GM12878 (cell line): ENCODE results near the gene TRIM7. TPM values are rescaled to one million over a fixed set of nuclear protein-coding genes. Genes with fewer than 3 reads are reported as not detected.

Experiments
- BACH1 ChIP-seq: fragments of 450-650 bp; IDR thresholded peaks from 2 replicates; pipeline ENCODE4 v1.6.1; 2017; ENCODE audit warnings: mild to moderate bottlenecking, borderline replicate concordance
- BRCA1 ChIP-seq: IDR thresholded peaks from 2 replicates; pipeline ENCODE4 v1.6.1; 2011; ENCODE audit warnings: low read depth, low read length, improper control_type of control experiment
- CEBPB ChIP-seq, 2 experiments: fragments of 150-350 bp in 1 of 2; IDR thresholded peaks; 2 replicates each; pipeline ENCODE4 v1.6.1; 2012 to 2014; ENCODE audit warnings: low read depth in 2 of 2, low read length in 2 of 2, borderline replicate concordance in 1 of 2, inconsistent platforms in 1 of 2
- CHD2 ChIP-seq: IDR thresholded peaks from 2 replicates; pipeline ENCODE4 v1.6.1; 2011; ENCODE audit warnings: low read depth, low read length, improper control_type of control experiment, borderline replicate concordance
- EGR1 ChIP-seq, 2 experiments: IDR thresholded peaks; 1 replicate in 1 of 2; 2 replicates in 1 of 2; pipeline ENCODE4 v1.6.1; 2011 to 2012; ENCODE audit warnings: low read depth in 2 of 2, low read length in 2 of 2, borderline replicate concordance in 1 of 2, mild to moderate bottlenecking in 1 of 2, moderate library complexity in 1 of 2
- ETV6 ChIP-seq, 2 experiments: fragments of 450-650 bp in 1 of 2; IDR thresholded peaks in 1 of 2; conservative IDR thresholded peaks in 1 of 2; 2 replicates each; pipeline ENCODE4 v1.6.1; 2014; ENCODE audit warnings: antibody characterized with exemption in 1 of 2, borderline replicate concordance in 1 of 2, low read depth in 1 of 2, mild to moderate bottlenecking in 1 of 2, moderate library complexity in 1 of 2
- IRF4 ChIP-seq: IDR thresholded peaks from 2 replicates; pipeline ENCODE4 v1.6.1; 2011; ENCODE audit warnings: low read depth, low read length
- JUND ChIP-seq: IDR thresholded peaks from 2 replicates; pipeline ENCODE4 v1.6.1; 2012; ENCODE audit warnings: low read depth, mild to moderate bottlenecking, low read length, improper control_type of control experiment, moderate library complexity
- NFYA ChIP-seq: IDR thresholded peaks from 2 replicates; pipeline ENCODE4 v1.6.1; 2011; ENCODE audit warnings: low read depth, mild to moderate bottlenecking, low read length, improper control_type of control experiment, borderline replicate concordance
- NR2C1 ChIP-seq: fragments of 450-650 bp; IDR thresholded peaks from 2 replicates; pipeline ENCODE4 v1.6.1; 2017; ENCODE audit warnings: antibody characterized with exemption, mild to moderate bottlenecking, moderate library complexity
- SP1 ChIP-seq: IDR thresholded peaks from one replicate; pipeline ENCODE4 v1.6.1; 2011; ENCODE audit warnings: low read depth, low read length
- polyA plus RNA-seq, 11 experiments: library from polyadenylated mRNA; depleted of rRNA in 4 of 11; unstranded in 6 of 11; stranded (reverse) in 5 of 11; fragments of >200 nt; fragmentation: Nextera tagmentation in 4 of 11; fragmentation: Illumina TruSeq in 1 of 11; extraction: Ambion mirVana in 4 of 11; extraction: Trizol in 1 of 11; gene quantifications; 1 replicate in 1 of 11; 2 replicates in 10 of 11; pipeline versions ENCODE4 v1.2.1 to v1.2.3, GENCODE V29; 2011 to 2016; ENCODE audit warnings: inconsistent platforms in 2 of 11, missing spikeins in 2 of 11, low read depth in 1 of 11
- total RNA-seq, 4 experiments: library from RNA; depleted of rRNA in 3 of 4; stranded (reverse); fragments of >200 nt in 3 of 4; fragmentation: Illumina TruSeq in 1 of 4; extraction: Trizol in 1 of 4; gene quantifications; 2 replicates each; pipeline versions ENCODE4 v1.2.1 to v1.2.3, GENCODE V29; 2013 to 2021
- TF ChIP-seq, protein P1 (sequence below): fragments of 450-650 bp; formaldehyde crosslinking; IDR thresholded peaks from 2 replicates; pipeline ENCODE4 v1.4.0; 2020; ENCODE audit warnings: mild to moderate bottlenecking, moderate library complexity
- TF ChIP-seq, protein P2 (sequence below): fragments of 450-650 bp; IDR thresholded peaks from 2 replicates; pipeline ENCODE4 v1.6.1; 2016; ENCODE audit warnings: mild to moderate bottlenecking, moderate library complexity, borderline replicate concordance
- TF ChIP-seq, protein P3 (sequence below), 3 experiments: IDR thresholded peaks in 2 of 3; conservative IDR thresholded peaks in 1 of 3; 2 replicates each; pipeline ENCODE4 v1.5.1; 2011; ENCODE audit warnings: low read depth in 3 of 3, low read length in 3 of 3, mild to moderate bottlenecking in 3 of 3, control low read depth in 2 of 3, moderate library complexity in 2 of 3, inconsistent platforms in 1 of 3, mixed read lengths in 1 of 3; ENCODE audit not compliant: control insufficient read depth in 2 of 3, insufficient read depth in 1 of 3; ENCODE audit errors: extremely low read depth in 1 of 3
- TF ChIP-seq, protein P4 (sequence below): fragments of 450-650 bp; IDR thresholded peaks from 2 replicates; pipeline ENCODE4 v1.6.1; 2017; ENCODE audit warnings: antibody characterized with exemption, mild to moderate bottlenecking, moderate library complexity

Gene TRIM7
- total and polyA plus RNA-seq, 10 of the 15 experiments (the other 5 are each of a cell fraction or from before 2014, with no cell fraction given) = 0.02 to 1.6 (median 0.41) TPM

DNA sequence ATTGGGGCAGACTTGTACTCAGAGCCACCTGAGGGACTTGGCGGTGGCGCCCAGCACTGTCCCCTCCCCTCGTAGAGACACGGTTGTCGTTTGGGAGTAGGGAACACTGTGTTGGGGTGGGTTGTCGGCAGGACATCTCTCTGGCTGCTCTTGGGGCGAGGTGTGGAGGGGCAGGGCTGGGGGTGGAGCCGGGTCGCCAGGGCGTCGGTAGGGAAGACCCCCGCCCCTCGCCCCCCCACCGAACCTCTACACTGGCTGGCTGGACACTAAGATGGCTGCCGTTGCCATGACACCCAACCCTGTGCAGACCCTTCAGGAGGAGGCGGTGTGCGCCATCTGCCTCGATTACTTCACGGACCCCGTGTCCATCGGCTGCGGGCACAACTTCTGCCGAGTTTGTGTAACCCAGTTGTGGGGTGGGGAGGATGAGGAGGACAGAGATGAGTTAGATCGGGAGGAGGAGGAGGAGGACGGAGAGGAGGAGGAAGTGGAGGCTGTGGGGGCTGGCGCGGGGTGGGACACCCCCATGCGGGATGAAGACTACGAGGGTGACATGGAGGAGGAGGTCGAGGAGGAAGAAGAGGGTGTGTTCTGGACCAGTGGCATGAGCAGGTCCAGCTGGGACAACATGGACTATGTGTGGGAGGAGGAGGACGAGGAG, 18.9 kb upstream of the TRIM7 start (continued):
- TF ChIP-seq, protein P1, sequence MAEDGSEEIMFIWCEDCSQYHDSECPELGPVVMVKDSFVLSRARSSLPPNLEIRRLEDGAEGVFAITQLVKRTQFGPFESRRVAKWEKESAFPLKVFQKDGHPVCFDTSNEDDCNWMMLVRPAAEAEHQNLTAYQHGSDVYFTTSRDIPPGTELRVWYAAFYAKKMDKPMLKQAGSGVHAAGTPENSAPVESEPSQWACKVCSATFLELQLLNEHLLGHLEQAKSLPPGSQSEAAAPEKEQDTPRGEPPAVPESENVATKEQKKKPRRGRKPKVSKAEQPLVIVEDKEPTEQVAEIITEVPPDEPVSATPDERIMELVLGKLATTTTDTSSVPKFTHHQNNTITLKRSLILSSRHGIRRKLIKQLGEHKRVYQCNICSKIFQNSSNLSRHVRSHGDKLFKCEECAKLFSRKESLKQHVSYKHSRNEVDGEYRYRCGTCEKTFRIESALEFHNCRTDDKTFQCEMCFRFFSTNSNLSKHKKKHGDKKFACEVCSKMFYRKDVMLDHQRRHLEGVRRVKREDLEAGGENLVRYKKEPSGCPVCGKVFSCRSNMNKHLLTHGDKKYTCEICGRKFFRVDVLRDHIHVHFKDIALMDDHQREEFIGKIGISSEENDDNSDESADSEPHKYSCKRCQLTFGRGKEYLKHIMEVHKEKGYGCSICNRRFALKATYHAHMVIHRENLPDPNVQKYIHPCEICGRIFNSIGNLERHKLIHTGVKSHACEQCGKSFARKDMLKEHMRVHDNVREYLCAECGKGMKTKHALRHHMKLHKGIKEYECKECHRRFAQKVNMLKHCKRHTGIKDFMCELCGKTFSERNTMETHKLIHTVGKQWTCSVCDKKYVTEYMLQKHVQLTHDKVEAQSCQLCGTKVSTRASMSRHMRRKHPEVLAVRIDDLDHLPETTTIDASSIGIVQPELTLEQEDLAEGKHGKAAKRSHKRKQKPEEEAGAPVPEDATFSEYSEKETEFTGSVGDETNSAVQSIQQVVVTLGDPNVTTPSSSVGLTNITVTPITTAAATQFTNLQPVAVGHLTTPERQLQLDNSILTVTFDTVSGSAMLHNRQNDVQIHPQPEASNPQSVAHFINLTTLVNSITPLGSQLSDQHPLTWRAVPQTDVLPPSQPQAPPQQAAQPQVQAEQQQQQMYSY = no peak
- TF ChIP-seq CHD2 (no peak; the same call in 1 of the 2 replicates), ETV6 (conservative IDR thresholded peaks at IDR 0.05 in 1 of 2, IDR thresholded peaks at IDR 0.05 in 1 of 2; ENCODE audit: borderline replicate concordance in 1 of 2, low read depth in 1 of 2) (no peak), IRF4 (no peak), JUND (no peak), CEBPB (IDR thresholded peaks at IDR 0.05; ENCODE audit: borderline replicate concordance in 1 of 2, low read depth in 2 of 2, low read length in 2 of 2) (no peak), NR2C1 (no peak), EGR1 (IDR thresholded peaks at IDR 0.05; ENCODE audit: borderline replicate concordance in 1 of 2, low read depth in 2 of 2, low read length in 2 of 2) (0 out of 3 replicates have a peak, but pooled peaks of 1 of the 2 experiments have one; percentile 11), SP1 (peak; percentile 1), BACH1 (peak; percentile 32; the same call in 1 of the 2 replicates), NFYA (no peak), BRCA1 (no peak)
- TF ChIP-seq, protein P2, sequence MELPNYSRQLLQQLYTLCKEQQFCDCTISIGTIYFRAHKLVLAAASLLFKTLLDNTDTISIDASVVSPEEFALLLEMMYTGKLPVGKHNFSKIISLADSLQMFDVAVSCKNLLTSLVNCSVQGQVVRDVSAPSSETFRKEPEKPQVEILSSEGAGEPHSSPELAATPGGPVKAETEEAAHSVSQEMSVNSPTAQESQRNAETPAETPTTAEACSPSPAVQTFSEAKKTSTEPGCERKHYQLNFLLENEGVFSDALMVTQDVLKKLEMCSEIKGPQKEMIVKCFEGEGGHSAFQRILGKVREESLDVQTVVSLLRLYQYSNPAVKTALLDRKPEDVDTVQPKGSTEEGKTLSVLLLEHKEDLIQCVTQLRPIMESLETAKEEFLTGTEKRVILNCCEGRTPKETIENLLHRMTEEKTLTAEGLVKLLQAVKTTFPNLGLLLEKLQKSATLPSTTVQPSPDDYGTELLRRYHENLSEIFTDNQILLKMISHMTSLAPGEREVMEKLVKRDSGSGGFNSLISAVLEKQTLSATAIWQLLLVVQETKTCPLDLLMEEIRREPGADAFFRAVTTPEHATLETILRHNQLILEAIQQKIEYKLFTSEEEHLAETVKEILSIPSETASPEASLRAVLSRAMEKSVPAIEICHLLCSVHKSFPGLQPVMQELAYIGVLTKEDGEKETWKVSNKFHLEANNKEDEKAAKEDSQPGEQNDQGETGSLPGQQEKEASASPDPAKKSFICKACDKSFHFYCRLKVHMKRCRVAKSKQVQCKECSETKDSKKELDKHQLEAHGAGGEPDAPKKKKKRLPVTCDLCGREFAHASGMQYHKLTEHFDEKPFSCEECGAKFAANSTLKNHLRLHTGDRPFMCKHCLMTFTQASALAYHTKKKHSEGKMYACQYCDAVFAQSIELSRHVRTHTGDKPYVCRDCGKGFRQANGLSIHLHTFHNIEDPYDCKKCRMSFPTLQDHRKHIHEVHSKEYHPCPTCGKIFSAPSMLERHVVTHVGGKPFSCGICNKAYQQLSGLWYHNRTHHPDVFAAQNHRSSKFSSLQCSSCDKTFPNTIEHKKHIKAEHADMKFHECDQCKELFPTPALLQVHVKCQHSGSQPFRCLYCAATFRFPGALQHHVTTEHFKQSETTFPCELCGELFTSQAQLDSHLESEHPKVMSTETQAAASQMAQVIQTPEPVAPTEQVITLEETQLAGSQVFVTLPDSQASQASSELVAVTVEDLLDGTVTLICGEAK = no peak
- TF ChIP-seq, protein P3, sequence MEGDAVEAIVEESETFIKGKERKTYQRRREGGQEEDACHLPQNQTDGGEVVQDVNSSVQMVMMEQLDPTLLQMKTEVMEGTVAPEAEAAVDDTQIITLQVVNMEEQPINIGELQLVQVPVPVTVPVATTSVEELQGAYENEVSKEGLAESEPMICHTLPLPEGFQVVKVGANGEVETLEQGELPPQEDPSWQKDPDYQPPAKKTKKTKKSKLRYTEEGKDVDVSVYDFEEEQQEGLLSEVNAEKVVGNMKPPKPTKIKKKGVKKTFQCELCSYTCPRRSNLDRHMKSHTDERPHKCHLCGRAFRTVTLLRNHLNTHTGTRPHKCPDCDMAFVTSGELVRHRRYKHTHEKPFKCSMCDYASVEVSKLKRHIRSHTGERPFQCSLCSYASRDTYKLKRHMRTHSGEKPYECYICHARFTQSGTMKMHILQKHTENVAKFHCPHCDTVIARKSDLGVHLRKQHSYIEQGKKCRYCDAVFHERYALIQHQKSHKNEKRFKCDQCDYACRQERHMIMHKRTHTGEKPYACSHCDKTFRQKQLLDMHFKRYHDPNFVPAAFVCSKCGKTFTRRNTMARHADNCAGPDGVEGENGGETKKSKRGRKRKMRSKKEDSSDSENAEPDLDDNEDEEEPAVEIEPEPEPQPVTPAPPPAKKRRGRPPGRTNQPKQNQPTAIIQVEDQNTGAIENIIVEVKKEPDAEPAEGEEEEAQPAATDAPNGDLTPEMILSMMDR (IDR thresholded peaks at IDR 0.05 in 2 of 3, conservative IDR thresholded peaks at IDR 0.05 in 1 of 3; ENCODE audit: control insufficient read depth in 2 of 3, extremely low read depth in 1 of 3, insufficient read depth in 1 of 3, low read depth in 3 of 3, low read length in 3 of 3) = no peak
- TF ChIP-seq, protein P4, sequence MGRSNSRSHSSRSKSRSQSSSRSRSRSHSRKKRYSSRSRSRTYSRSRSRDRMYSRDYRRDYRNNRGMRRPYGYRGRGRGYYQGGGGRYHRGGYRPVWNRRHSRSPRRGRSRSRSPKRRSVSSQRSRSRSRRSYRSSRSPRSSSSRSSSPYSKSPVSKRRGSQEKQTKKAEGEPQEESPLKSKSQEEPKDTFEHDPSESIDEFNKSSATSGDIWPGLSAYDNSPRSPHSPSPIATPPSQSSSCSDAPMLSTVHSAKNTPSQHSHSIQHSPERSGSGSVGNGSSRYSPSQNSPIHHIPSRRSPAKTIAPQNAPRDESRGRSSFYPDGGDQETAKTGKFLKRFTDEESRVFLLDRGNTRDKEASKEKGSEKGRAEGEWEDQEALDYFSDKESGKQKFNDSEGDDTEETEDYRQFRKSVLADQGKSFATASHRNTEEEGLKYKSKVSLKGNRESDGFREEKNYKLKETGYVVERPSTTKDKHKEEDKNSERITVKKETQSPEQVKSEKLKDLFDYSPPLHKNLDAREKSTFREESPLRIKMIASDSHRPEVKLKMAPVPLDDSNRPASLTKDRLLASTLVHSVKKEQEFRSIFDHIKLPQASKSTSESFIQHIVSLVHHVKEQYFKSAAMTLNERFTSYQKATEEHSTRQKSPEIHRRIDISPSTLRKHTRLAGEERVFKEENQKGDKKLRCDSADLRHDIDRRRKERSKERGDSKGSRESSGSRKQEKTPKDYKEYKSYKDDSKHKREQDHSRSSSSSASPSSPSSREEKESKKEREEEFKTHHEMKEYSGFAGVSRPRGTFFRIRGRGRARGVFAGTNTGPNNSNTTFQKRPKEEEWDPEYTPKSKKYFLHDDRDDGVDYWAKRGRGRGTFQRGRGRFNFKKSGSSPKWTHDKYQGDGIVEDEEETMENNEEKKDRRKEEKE = no peak
